ENCODE measurements around the gene TSC22D2.
A peak's percentile ranks its signal among the peaks of the same experiment; 100 is the strongest.

The TSC22D2 gene

DNA sequence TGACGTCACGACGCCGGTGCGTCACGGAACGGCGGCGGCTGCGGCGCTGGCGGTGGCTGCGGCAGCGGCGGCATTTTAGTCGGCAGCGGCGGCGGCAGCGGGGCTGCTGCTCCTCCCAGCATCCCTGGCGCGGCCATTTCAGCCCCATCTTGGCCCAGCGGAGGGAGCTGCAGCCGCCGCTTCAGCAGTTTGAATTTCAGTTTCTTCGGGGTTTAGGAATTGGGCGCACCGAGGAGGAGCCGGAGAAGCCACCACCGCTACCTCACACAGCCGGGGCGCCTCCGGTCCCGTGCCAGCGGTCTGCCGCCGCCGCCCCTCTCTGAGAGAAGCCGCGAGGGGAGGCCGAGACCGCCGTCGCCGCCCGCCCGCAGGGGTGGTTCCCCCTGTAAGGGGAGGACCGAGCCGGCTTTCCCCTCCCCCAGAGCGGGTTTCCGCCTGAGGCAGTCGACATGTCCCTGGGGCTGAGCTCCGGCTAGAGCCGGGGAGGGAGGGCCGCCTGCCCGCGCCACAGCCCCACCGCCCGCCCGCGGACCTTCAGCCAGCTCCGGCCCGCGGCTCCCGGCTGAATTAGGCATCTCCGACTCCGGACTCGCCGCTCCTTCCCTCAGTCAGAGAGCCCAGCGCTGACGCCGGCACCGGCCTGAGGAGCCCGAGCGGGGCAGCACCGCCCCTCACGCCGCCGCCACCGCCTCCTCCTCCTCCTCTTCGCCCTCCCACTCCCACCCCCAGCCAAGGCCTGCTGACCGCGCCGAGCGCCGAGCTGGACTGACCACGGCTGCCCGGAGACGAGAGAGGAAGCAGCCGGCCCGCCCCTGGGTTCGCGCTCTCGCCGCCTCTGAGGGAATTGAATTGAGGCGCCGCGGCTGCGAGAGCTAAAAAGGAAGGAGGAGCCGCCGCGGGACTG lies at the start of gene TSC22D2:
Gene TSC22D2 (plus strand): TSS at position 78 of the 904 bp plus-strand sequence. CDS start 1,053 bp downstream, outside the sequence.
- peak; percentile 97 for DNase-seq

DNA sequence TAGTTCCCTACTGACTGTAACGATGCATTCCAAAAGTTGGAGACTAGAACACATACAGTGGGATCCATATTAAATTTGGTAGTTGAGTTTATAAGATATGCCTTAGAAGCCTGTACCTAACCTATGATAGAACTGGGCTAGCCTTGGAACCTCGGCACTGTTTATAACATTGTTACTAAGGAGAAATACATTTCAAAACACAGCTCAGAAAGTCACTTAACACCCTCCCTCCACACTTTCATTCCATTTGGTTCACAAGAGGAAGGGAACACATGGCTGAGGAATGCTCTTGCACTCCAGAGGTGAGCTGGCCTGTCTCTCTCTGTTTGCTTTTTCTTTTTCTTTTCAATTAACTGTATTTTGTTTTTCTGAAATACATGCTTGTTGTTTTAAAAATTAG lies 48.7 kb upstream of the TSC22D2 start:
- DNase-seq, result no peak

DNA sequence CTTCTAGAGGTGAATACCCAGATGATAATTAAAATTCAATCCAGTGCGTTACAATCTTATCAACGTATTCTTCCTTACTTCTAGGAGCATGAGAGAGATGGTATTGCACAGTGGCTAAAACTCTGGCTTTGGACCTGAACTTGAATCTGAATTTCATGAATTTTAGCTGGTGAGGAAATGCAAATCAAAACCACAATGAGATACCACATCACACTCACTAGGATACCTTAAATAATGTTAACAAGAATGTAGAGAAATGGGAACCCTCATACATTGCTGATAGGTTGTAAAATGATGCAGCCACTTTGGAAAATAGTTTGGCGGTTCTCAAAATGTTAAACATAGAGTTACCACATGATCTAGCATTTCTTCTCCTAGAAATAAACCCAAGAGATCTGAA lies 47.1 kb upstream of the TSC22D2 start:
- no peak for DNase-seq

DNA sequence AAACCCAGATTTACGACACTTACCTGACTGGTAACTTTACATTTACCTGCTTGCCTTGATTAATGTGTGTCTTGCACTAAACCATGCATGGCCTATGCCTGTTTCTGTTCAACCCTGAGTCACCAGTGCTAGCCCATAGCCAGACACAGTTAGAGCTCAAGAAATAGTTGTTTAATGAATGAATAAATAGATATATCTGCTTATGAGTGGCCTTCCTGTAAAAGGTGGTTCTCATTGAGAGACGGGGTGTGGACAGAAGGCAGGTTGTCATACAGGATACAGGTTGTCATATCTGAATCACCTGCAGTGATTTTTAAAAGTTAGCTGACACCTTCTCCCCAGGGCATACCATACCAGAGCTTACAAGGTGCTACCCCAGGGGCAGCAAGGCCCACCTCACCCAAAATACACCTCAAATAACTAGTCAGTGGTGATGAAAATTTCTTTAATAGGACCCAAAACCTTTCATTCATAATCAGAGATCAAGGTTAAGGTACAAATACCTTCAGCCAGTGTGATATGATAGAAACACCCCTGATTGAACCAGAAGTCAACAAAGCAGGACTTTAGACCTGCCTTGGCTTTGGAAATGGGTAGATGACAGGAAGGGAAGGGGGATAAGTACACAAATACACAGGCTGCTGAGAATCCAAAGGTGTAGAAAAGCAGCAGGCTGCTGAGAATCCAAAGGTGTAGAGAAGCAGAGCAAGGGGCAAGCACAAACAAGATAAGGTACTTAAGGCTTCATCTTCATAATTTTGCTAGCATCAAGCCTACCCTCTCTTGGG lies 45.4 kb upstream of the TSC22D2 start:
- DNase-seq, result no peak

GRCh38 chr3:150363420-150363819 lies 44.7 kb upstream of the TSC22D2 start:
- DNase-seq, result no peak

- no peak for DNase-seq
Measured at GRCh38 chr3:150365132-150365604, 42.9 kb upstream of the TSC22D2 start.

DNA sequence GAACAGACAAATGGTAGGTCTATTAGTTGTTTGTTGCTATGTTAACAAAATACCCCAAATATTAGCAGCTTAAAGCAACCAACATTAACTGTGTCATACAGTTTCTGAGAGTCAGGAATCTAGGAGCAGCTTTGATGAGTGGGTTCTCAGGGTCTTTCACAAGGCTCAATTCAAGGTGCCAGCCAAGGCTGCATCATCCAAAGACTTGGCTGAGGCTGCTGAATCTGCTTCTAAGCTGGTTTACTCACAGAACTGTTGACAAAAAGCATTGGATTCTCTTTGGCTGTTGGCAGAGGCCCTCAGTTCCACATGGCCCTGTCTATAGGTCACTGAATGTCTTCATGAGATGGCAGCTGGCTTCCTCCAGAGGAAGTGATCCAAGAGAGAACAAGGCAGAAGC lies 40.3 kb upstream of the TSC22D2 start:
- DNase-seq, result no peak

DNA sequence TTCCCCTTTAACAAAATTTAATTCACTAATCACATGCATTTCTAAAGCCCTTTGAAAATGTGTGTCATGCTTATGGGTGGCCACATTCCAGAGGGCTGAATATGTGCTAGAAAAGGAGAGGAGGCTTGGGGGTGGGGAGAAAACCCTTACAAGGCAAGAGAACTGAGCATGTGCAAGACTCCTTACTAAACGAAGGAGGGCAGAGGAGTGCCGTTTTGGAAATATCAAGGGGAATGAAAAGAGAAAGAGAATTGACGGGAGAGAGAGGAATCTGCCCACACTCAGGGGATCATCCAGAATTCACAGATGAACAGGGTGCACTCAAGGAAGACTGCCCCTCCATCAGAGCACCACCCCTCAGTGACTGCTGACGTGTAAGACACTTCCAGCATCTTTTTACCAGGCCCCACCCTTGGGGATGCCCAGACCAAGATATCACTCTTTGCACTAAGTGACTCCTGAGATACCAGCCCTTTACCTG lies 37.9 kb upstream of the TSC22D2 start:
- no peak for DNase-seq

DNA sequence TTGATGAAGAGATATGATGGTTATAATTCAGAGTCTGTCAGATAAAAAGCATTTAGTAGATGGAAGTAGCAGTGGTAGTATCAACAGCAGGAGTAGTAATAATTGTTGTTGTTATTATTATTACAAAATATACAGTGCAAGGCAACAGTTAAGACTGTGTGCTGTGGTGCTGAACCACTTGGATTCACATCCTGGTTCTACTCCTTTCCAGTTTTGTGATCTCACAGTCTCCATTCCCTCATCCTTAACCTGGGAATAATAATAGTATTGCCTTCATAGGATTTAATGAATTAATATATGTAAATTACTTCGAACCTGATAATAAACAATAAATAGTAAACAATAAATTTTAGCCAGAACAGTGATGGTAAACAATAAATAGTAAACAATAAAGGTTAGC lies 37.1 kb upstream of the TSC22D2 start:
- DNase-seq, result no peak

- DNase-seq, result no peak
Measured at GRCh38 chr3:150371741-150372254, 36.3 kb upstream of the TSC22D2 start.

GRCh38 chr3:150372320-150372719 lies 35.8 kb upstream of the TSC22D2 start:
- no peak for DNase-seq

- DNase-seq, result no peak
Measured at GRCh38 chr3:150372722-150373121, 35.4 kb upstream of the TSC22D2 start.

- no peak for DNase-seq
Measured at GRCh38 chr3:150373234-150373875, 34.7 kb upstream of the TSC22D2 start.

DNA sequence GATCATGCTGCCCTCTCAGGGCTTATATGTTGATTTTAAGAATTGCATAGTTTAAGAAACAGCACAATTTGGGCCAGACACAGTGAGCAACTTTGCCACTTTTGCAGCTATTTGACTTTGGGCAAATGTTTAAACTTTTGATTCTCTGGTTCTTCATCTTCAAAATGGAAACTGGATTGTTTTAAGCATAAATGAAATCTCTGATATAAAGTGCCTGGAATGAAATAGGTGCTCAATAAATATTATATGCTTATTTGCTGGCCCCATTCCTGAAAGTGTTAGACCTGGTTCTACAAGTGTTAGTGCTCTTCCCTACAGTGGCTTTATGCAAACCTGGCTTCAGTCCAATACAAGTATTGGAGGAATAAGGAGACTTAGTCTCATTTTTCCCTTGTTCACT lies 33.1 kb upstream of the TSC22D2 start:
- no peak for DNase-seq

- no peak for DNase-seq
Measured at GRCh38 chr3:150376001-150376848, 31.9 kb upstream of the TSC22D2 start.

- DNase-seq, result no peak
Measured at GRCh38 chr3:150377601-150378300, 30.3 kb upstream of the TSC22D2 start.

GRCh38 chr3:150378301-150378748 lies 29.8 kb upstream of the TSC22D2 start:
- DNase-seq, result no peak

GRCh38 chr3:150379469-150379868 lies 28.6 kb upstream of the TSC22D2 start:
- DNase-seq, result no peak

GRCh38 chr3:150384296-150385212 lies 23.5 kb upstream of the TSC22D2 start:
- no peak for DNase-seq
